Dermis blood vessel endothelial cell (primary cell): ENCODE data around the gene RNF166. TPM values are rescaled to one million over a fixed set of nuclear protein-coding genes. Genes with fewer than 3 reads are reported as not detected.

Source experiments
- DNase-seq: peaks from one replicate; pipeline ENCODE4 v3.0.0; 2010
- total RNA-seq: library from RNA; depleted of rRNA; stranded (reverse); fragments of >200 nt; gene quantifications from 2 replicates; pipeline ENCODE4 v1.2.3, GENCODE V29; 2014

The RNF166 gene
- total RNA-seq, 1 donor from 2014 or later, result 15.1 TPM

DNA sequence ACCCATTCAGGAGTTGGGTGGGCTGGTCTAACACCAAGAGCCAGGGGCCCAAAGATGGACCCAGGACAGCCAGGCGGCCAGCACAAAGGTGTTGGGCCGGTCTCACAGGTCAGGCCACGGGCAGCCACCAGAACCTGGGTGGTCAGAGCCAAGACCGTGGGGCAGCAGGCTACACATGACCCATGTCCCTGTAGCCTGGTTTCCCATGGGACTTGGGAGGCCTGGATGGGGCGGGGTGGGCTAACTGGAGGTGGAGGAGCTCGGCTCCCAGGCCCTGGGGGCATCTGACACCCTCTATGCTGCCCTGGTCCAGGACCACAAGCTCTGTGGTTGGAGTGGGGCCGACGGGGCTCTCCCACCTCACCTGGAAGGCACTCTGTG, 17.3 kb upstream of the RNF166 start:
- no peak for DNase-seq

- no peak for DNase-seq
These were observed 16.7 kb upstream of the RNF166 start for GRCh38 chr16:88722784-88723506.

- DNase-seq, result no peak
These were observed 15.9 kb upstream of the RNF166 start for GRCh38 chr16:88721815-88722755.

DNA sequence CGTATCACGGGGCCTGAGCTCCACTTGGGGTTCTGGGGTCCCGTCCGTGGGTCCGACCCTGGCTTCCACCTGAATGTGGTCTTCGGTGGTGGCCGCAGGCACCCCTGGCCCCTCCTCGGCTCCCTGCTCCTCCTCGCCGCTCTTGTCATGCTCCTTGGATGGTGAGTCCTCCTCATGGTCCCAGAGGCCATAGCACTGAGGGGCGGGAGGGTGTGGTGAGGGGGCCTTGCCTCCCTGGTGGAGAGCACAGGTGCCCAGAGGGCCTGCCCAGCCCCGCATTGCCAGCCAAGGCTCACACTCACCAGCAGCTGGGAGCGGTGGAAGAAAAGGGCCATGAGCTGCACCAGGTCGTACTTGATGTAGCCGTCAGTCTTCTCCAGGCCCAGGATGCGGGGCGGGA, 15.0 kb upstream of the RNF166 start:
- DNase-seq, result no peak

GRCh38 chr16:88720396-88720970, 14.3 kb upstream of the RNF166 start:
- no peak for DNase-seq

DNA sequence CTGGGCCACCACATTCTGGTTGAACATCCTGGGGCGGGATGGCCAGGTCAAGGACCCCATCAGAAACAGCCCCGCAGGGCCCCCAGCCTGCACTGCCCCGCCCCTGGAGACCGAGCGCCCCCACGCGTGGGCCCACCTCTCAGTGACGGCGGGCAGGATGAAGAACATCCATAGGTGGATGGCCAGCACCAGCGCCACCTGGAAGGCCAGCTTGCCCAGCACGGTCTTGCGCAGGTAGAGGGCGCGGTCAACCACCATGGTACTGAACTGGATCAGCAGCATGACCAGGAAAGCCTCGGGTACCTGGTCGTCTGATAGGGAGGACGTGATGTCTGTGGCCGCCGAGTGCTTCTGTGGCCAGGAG, 13.7 kb upstream of the RNF166 start:
- no peak for DNase-seq

GRCh38 chr16:88719267-88719932, 13.2 kb upstream of the RNF166 start:
- DNase-seq, result no peak

- no peak for DNase-seq
These were observed 12.0 kb upstream of the RNF166 start for GRCh38 chr16:88718178-88718577.

DNA sequence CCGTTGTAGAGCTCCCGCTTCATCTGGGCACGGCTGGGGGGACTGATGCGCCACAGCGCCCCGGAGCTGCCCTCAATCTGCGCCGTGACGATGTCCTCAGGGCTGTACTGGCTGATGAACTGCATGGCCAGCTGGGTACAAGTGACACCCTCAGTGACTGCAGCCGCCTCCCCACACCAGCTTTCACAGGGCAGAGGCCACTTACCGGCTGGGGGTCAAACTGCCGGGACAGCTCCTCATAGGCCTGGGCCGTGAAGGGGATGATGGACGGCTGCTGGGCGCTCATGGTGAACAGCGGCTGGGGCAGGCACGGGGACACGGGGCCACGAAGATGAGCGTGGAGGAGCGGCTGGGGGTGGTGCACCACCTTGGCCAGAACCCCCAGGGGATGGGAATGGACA, 10.4 kb upstream of the RNF166 start:
- DNase-seq, result no peak

DNA sequence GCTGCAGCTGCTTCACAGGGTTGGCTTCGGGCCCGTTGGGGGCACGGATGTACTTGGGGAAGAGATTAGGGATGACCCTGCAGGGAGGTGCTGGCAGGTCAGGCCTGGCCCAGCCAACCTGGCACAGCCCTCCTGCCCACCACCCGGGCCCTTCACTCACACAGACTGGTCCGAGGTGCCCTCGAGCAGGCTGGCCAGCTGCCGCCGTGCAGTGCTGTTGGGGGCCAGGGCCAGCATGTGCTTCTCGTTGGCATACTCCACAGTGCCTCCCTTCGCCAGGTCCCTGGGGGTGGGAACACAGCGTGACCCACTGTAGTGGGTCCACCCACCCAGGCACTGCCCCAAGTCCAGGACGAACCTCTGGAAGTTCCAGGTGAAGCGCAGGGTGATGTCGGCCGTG, 10.0 kb upstream of the RNF166 start:
- no peak for DNase-seq

- DNase-seq, result no peak
These were observed 9.3 kb upstream of the RNF166 start for GRCh38 chr16:88715312-88716190.

GRCh38 chr16:88714420-88715302, 8.5 kb upstream of the RNF166 start:
- no peak for DNase-seq

DNA sequence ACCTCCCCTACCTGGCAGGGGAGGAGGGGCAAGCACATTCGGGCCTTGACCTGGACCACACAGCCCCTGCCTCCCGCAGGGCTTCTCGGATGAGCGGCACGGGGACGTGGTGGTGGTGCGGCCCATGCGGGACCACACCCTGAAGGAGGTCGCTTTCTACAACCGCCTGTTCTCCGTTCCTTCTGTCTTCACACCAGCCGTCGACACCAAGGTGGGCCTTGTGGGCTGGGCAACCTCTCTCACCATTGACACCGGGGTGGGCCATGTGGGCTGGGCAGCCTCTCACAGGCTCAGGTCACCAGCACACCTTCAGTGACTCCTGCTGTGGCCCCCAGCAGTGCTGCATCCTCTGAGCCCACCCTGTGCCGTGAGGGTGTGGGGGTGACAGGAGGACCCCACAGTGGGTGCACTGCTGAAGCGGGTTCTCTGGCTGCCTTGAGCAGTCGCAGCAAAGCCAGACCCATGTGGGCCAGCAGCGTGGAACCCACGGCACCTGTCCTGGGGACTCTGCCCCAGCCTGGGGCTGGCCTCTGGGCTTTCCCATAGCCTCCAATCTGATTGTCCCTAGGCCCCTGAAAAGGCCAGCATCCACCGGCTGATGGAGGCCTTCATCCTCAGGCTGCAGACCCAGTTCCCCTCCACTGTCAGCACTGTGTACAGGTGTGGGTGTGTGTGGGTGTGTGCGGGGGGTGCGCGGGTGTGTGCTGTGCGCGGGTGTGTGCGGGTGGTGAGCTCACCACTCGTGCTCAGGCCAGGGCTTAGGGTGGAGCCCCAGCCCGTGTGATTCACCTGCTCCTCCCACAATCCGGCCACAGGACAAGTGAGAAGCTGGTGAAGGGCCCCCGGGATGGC, 7.6 kb upstream of the RNF166 start:
- DNase-seq, result no peak

GRCh38 chr16:88713054-88713453, 6.8 kb upstream of the RNF166 start:
- no peak for DNase-seq

DNA sequence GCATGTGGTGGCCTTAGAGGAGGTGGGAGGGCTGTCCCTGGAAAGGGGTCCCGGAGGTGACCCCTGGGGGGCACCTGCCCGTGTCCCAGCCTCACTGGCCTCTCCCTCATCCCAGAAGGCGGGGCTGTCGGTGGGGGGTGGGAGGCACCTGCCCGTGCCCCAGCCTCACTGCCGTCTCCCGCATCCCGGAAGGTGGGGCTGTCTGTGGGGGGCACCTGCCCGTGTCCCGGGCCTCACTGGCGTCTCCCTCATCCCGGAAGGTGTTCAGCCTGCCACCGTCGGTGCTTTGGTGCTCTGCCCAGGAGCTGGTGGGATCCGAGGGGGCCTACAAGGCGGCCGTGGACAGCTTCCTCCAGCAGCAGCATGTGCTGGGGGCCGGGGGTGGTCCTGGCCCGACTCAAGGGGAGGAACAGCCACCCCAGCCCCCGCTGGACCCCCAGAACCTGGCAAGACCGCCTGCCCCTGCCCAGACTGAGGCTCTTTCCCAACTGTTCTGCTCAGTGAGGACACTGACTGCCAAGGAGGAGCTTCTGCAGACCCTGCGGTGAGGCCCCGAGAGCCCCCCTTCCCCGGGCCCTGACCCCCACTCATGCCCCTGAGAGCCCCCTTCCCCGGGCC, 6.3 kb upstream of the RNF166 start:
- DNase-seq, result no peak

- DNase-seq, result no peak
These were observed 5.6 kb upstream of the RNF166 start for GRCh38 chr16:88711750-88712340.

- no peak for DNase-seq
These were observed 4.3 kb upstream of the RNF166 start for GRCh38 chr16:88710556-88710955.

- DNase-seq, result no peak
These were observed 988 bp upstream of the RNF166 start for GRCh38 chr16:88706965-88707826.
